Spleen (tissue), 7 donors: ENCODE measurements around the gene TSPAN17.

Experiments used
- POLR2A ChIP-seq, 3 donors: fragments of 450-650 bp; IDR thresholded peaks; one replicate each; pipeline ENCODE4 v1.5.1; 2017; ENCODE audit warnings: antibody characterized with exemption in 3 of 3, mild to moderate bottlenecking in 1 of 3
- POLR2AphosphoS5 ChIP-seq, 3 donors: sonication (generic); formaldehyde crosslinking; IDR thresholded peaks; one replicate each; pipeline ENCODE4 v1.5.1; 2017; ENCODE audit warnings: antibody characterized with exemption in 3 of 3
- TF ChIP-seq, protein P1 (sequence below), 11 experiments: fragments of 200-600 bp in 7 of 11; fragments of 450-650 bp in 4 of 11; sonication (generic) in 4 of 11; IDR thresholded peaks in 8 of 11; conservative IDR thresholded peaks in 3 of 11; 1 replicate in 7 of 11; 2 replicates in 4 of 11; pipeline versions ENCODE4 v1.4.0 to v1.8.0; 2016 to 2021; ENCODE audit warnings: antibody characterized with exemption in 11 of 11, inconsistent platforms in 4 of 11, mild to moderate bottlenecking in 1 of 11
- donor health status: DM: no; HTN: no; CAD: no; lungs with moderate emphysema.
- donor health status: DM: no; HTN: no; CAD: no.
- donor health status: DM: no; HTN: no; CAD: no.

DNA sequence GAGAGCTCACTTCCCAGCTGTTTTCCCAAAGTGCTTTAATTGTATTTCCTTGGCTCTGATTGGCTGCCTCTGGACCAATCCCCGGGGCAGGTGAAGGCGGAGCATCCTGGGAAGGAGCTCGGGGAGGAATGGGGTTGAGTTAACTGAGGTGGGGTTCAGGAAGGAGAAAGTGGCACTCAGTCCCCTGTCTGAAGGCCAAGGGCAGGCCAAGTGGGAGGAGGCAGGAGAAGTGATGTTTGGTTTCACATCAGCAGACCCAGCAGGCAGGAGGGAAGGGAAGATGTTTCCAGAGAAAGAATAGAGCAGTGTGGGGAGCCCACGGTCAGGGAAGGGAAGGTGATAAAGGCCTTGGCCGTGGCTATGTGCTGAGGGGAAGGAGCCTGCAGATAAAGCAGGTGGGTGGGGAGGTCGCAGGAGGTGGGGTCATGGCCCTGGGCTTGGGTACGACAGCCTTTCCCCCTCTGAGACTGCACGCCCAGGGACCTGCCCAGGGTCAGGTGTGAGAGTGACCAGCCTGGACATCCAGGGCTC lies 3.1 kb downstream of the TSPAN17 start:
- TF ChIP-seq, protein P1, sequence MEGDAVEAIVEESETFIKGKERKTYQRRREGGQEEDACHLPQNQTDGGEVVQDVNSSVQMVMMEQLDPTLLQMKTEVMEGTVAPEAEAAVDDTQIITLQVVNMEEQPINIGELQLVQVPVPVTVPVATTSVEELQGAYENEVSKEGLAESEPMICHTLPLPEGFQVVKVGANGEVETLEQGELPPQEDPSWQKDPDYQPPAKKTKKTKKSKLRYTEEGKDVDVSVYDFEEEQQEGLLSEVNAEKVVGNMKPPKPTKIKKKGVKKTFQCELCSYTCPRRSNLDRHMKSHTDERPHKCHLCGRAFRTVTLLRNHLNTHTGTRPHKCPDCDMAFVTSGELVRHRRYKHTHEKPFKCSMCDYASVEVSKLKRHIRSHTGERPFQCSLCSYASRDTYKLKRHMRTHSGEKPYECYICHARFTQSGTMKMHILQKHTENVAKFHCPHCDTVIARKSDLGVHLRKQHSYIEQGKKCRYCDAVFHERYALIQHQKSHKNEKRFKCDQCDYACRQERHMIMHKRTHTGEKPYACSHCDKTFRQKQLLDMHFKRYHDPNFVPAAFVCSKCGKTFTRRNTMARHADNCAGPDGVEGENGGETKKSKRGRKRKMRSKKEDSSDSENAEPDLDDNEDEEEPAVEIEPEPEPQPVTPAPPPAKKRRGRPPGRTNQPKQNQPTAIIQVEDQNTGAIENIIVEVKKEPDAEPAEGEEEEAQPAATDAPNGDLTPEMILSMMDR (IDR thresholded peaks at IDR 0.05 in 8 of 11, conservative IDR thresholded peaks at IDR 0.05 in 3 of 11) = no peak
- TF ChIP-seq POLR2AphosphoS5 (IDR thresholded peaks at IDR 0.05) (no peak), POLR2A (IDR thresholded peaks at IDR 0.05) (no peak)
